SJSA1 (cell line): Measurements from ENCODE around the gene MYH9. TPM values are rescaled to one million over a fixed set of nuclear protein-coding genes. Genes with fewer than 3 reads are reported as not detected.

Source experiments
- DNase-seq, 2 experiments: peaks; one replicate each; pipeline ENCODE4 v3.0.0-alpha.2; 2015 to 2020; ENCODE audit warnings: low spot score in 2 of 2, low read depth in 1 of 2
- H3K27ac ChIP-seq: fragments of 250-450 bp; sonication (Bioruptor Pico); 2 replicates; pipeline ENCODE4 v1.5.1; 2020; ENCODE audit warnings: mild to moderate bottlenecking, moderate library complexity
- H3K27me3 ChIP-seq: fragments of 250-450 bp; sonication (Bioruptor Pico); replicated peaks from 2 replicates; pipeline ENCODE4 v1.5.1; 2020; ENCODE audit warnings: mild to moderate bottlenecking, moderate library complexity
- H3K36me3 ChIP-seq: fragments of 250-450 bp; sonication (Bioruptor Pico); 2 replicates; pipeline ENCODE4 v1.5.1; 2020; ENCODE audit warnings: mild to moderate bottlenecking
- H3K4me1 ChIP-seq: fragments of 250-450 bp; sonication (Bioruptor Pico); replicated peaks from 2 replicates; pipeline ENCODE4 v1.6.1; 2021; ENCODE audit warnings: mild to moderate bottlenecking
- H3K4me3 ChIP-seq: fragments of 250-450 bp; sonication (Bioruptor Pico); 2 replicates; pipeline ENCODE4 v1.5.1; 2020; ENCODE audit warnings: mild to moderate bottlenecking
- H3K9me3 ChIP-seq: fragments of 250-450 bp; sonication (Bioruptor Pico); replicated peaks from 2 replicates; pipeline ENCODE4 v1.5.1; 2020; ENCODE audit warnings: mild to moderate bottlenecking
- total RNA-seq: library from RNA; depleted of rRNA; stranded (reverse); fragments of >200 nt; shearing (Covaris generic); gene quantifications from 2 replicates; pipeline ENCODE4 v1.2.3, GENCODE V29; 2014

The MYH9 gene
- total RNA-seq, 1 experiment from 2014 or later: 668 TPM

GRCh38 chr22:36300396-36301212 lies 87.2 kb downstream of the MYH9 start:
- no peak for DNase-seq
- H3K9me3 ChIP-seq: no peaks in the 10 kb centered on the region
- peak overlapping the region; percentile 61 for H3K27ac ChIP-seq
- no peaks in the 10 kb centered on the region for H3K27me3 ChIP-seq
- H3K4me3 ChIP-seq: no peak overlapping the region
- peaks cover 44% of the 10 kb centered on the region for H3K4me1 ChIP-seq
- peaks cover 95% of the 10 kb centered on the region for H3K36me3 ChIP-seq

DNA sequence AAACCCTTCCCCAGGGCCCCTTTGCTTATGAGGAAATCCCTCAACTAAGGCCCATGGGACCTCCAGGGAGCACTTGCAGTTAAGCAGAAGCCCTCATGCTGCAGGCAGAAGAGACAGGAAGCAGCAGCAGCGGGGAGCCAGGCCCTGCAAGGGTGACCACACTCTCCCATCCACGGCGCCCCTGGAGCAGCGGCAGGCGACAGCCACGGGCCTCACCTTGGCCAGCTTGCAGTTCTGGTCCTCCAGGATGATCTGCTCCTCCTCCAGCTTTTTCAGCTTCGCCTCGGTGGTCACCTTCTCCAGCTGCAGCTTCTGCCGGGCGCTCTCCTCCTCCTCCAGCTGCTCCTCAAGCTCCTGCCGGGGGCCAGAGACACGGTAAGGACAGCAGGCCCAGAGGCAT lies 87.9 kb downstream of the MYH9 start:
- Histone ChIP-seq H3K27me3 (no peaks in the 10 kb centered on the region), H3K4me1 (peaks cover 39% of the 10 kb centered on the region), H3K9me3 (no peaks in the 10 kb centered on the region), H3K4me3 (no peak overlapping the region), H3K36me3 (peaks cover 95% of the 10 kb centered on the region), H3K27ac (no peak overlapping the region)
- no peak for DNase-seq

DNA sequence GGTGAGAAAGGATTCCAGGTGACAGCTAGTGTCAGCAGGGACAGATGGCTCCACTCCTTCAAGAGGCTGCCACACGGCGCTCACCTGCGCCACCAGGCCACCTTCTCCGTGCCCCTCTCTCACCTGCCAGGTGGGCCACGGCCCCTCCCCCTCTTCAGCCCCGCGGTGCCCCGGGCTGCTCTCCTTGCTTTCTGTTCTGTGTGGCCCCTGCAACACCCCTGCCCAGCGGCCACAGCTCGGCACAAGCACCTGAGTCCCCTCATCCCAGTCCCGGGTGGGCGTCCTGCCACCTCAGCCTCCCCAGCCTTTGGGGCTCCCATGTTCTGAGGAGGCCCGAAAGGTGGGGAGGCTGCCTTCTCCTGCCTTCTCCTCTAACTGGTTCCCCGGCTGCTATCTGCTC lies 88.5 kb downstream of the MYH9 start:
- H3K4me1 ChIP-seq: peaks cover 33% of the 10 kb centered on the region
- DNase-seq: no peak
- no peak overlapping the region for H3K4me3 ChIP-seq
- no peaks in the 10 kb centered on the region for H3K9me3 ChIP-seq
- H3K36me3 ChIP-seq: peaks cover 95% of the 10 kb centered on the region
- H3K27me3 ChIP-seq: no peaks in the 10 kb centered on the region
- no peak overlapping the region for H3K27ac ChIP-seq

GRCh38 chr22:36298601-36299000 lies 89.2 kb downstream of the MYH9 start:
- DNase-seq: no peak
- Histone ChIP-seq H3K27ac (no peak overlapping the region), H3K9me3 (no peaks in the 10 kb centered on the region), H3K27me3 (no peaks in the 10 kb centered on the region), H3K4me1 (peaks cover 26% of the 10 kb centered on the region), H3K36me3 (peaks cover 95% of the 10 kb centered on the region), H3K4me3 (no peak overlapping the region)

DNA sequence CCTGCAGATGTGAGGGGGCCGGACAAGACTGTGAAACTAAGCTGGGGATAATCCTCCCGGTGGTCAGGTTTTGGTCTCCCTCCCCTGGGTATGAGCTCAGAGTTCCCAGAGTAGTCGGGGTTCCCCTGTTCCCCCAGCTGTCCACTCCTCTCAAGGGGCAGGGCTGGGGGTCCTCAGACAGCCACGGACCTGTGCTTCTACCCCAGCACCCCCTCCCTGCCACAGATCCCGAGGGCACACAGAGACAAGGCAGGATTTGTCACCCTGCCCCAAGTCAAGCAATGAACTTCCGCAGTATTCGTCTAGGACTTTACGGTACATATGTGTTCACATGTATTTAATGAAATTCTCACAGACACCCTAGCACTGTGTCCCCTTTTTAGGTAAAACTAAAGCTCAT lies 89.6 kb downstream of the MYH9 start:
- Histone ChIP-seq H3K27ac (no peak overlapping the region), H3K9me3 (no peaks in the 10 kb centered on the region)

DNA sequence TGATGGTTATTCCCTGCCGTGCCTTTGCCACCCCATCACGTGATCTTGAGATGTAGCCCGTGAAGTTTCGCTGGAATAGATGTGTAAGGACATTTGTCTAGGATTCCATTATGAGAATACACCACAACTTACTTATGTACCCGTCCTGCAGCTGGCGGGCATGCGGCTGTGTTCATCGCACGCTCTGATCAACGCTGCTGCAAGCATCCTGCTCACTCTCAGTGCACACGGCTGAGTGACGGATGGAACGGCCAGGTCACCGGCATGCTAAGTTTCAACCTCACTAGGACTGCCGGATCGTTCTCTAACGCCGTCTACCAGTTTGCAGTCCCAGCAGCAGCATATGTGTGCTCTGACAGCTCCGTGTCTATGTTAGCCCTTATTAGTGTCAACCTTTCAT lies 90.2 kb downstream of the MYH9 start:
- Histone ChIP-seq H3K9me3 (no peaks in the 10 kb centered on the region), H3K27ac (no peak overlapping the region), H3K4me3 (no peak overlapping the region), H3K4me1 (peaks cover 16% of the 10 kb centered on the region), H3K36me3 (peaks cover 95% of the 10 kb centered on the region), H3K27me3 (no peaks in the 10 kb centered on the region)
- DNase-seq: no peak

More for the DNA sequence above, 89.6 kb downstream of the MYH9 start:
- Histone ChIP-seq H3K36me3 (peaks cover 95% of the 10 kb centered on the region), H3K27me3 (no peaks in the 10 kb centered on the region), H3K4me1 (peaks cover 21% of the 10 kb centered on the region), H3K4me3 (no peak overlapping the region)
- no peak for DNase-seq

DNA sequence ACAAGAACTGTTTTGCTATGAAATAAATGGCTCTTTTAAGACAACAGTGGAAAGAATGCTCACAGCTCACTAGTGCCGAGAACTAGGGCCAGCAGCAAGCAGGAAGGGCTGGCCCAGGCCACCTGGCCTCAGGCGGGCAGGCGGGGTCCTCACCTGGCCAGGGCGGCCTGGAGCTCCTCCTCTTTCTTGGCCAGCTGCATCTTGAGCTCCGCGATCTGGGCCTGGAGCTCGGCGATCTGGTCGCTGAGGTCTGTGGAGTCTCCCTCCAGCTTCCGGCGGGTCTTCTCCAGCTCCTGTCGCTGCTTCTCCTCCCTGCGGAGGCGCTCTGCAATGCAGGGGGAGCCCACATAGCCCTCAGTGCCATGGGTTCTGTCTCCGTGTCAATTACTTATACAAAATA lies 91.1 kb downstream of the MYH9 start:
- H3K27me3 ChIP-seq: no peaks in the 10 kb centered on the region
- H3K9me3 ChIP-seq: no peaks in the 10 kb centered on the region
- H3K4me1 ChIP-seq: peaks cover 9% of the 10 kb centered on the region
- peaks cover 100% of the 10 kb centered on the region for H3K36me3 ChIP-seq
- no peak overlapping the region for H3K27ac ChIP-seq
- no peak for DNase-seq
- H3K4me3 ChIP-seq: no peak overlapping the region

GRCh38 chr22:36295247-36295646 lies 92.5 kb downstream of the MYH9 start:
- DNase-seq: no peak
- H3K27me3 ChIP-seq: no peaks in the 10 kb centered on the region
- no peak overlapping the region for H3K4me3 ChIP-seq
- H3K4me1 ChIP-seq: no peaks in the 10 kb centered on the region
- H3K36me3 ChIP-seq: peaks cover 90% of the 10 kb centered on the region
- H3K27ac ChIP-seq: no peak overlapping the region
- H3K9me3 ChIP-seq: no peaks in the 10 kb centered on the region

GRCh38 chr22:36294801-36295200 lies 93.0 kb downstream of the MYH9 start:
- Histone ChIP-seq H3K27ac (no peak overlapping the region), H3K4me1 (no peaks in the 10 kb centered on the region), H3K27me3 (no peaks in the 10 kb centered on the region), H3K4me3 (no peak overlapping the region), H3K9me3 (no peaks in the 10 kb centered on the region), H3K36me3 (peaks cover 89% of the 10 kb centered on the region)
- DNase-seq: no peak

- peaks cover 89% of the 10 kb centered on the region for H3K36me3 ChIP-seq
- H3K27me3 ChIP-seq: no peaks in the 10 kb centered on the region
- no peaks in the 10 kb centered on the region for H3K4me1 ChIP-seq
- DNase-seq: no peak
- no peak overlapping the region for H3K27ac ChIP-seq
- H3K4me3 ChIP-seq: no peak overlapping the region
- H3K9me3 ChIP-seq: no peaks in the 10 kb centered on the region
These were observed 93.5 kb downstream of the MYH9 start for GRCh38 chr22:36294293-36294620.

GRCh38 chr22:36293606-36294292 lies 94.0 kb downstream of the MYH9 start:
- Histone ChIP-seq H3K4me3 (no peak overlapping the region), H3K9me3 (no peaks in the 10 kb centered on the region), H3K36me3 (peaks cover 89% of the 10 kb centered on the region), H3K4me1 (no peaks in the 10 kb centered on the region), H3K27me3 (no peaks in the 10 kb centered on the region), H3K27ac (no peak overlapping the region)
- DNase-seq: no peak

DNA sequence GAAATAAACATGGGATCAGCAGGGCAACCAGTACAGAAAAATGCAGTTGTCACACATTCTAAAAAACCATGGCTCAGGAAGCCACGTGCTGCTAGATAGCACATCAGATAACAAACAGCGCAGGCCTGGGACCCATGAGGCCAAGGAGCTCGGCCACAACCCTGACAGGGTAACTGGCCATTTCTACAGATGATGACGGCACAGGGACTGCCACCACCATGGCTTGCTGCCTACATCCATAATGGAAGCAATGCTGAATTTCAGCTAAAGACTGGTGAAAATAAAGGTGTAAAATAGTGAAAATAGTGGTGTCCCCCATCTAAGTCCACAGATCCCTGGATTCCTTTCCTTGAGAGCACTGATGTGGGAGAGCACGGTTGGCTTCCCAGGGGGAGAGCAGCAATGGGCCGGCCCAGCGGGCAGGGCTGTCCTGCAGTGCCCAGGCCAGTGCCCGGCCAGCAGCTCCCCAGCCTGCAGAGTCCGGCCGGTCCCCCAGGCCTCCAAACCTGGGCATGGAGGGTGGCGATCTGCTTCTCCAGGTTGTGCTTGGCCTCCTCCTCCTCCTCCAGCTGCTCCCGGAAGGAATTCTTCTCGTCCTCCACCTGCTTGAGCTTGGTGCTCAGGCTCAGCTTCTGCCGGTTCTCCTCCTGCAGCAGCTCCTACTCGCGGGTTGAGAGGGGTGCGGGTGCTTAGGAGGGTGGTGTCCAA lies 94.8 kb downstream of the MYH9 start:
- no peak overlapping the region for H3K4me3 ChIP-seq
- H3K36me3 ChIP-seq: peaks cover 89% of the 10 kb centered on the region
- H3K4me1 ChIP-seq: no peaks in the 10 kb centered on the region
- no peaks in the 10 kb centered on the region for H3K9me3 ChIP-seq
- DNase-seq: no peak
- H3K27ac ChIP-seq: no peak overlapping the region
- no peaks in the 10 kb centered on the region for H3K27me3 ChIP-seq

DNA sequence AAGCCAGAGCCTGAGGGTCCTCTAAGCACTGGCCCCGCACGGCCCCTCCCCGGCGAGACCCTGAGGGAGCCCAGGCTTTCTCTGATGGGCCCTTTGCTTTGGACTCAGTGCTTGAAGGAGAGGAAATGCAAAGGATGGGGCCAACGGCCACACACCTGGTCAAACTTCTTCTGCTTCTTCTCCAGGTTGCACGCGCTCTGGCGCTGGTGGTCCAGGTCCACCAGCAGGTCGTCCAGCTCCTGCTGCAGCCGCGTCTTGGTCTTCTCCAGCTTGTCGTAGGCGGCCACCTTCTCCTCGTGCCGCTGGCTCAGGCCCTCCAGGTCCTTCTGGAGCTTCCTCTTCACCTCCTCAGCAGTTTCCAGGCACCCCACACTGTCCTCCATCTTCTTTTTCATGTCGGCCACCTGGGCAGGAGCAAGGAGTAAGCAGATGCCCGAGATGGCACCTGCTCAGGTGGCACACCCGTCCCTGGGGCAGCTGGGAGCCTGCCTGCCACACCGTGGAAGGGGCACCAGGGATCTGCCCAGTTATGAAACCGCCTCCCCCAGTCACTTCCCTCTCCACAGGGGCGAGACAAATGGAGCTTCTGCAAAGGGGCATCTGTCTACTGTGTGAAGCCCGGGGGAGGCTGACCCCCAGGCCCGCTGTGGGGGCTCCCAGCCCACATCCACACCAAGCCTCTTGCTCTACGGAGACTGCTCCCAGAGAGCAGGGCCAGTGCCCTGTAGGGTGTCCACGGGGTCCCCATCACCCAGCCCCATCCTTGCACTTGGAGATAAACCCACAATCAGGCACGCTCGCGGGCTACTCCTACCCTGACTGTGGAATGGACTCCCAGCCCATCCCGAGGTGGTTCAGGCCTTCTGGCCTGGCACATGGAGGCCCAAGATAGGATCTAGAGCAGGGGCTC lies 95.7 kb downstream of the MYH9 start:
- no peak overlapping the region for H3K27ac ChIP-seq
- DNase-seq: no peak

More for the DNA sequence above, 95.7 kb downstream of the MYH9 start:
- no peaks in the 10 kb centered on the region for H3K27me3 ChIP-seq
- no peaks in the 10 kb centered on the region for H3K4me1 ChIP-seq
- H3K9me3 ChIP-seq: no peaks in the 10 kb centered on the region
- no peak overlapping the region for H3K4me3 ChIP-seq
- peaks cover 89% of the 10 kb centered on the region for H3K36me3 ChIP-seq
